MM.1S (cell line): ENCODE results near the gene DMPK.

Source experiments
- DNase-seq: peaks from one replicate; pipeline ENCODE4 v3.0.0-alpha.2; 2015
- H2AFZ ChIP-seq: fragments of 300-600 bp; sonication (generic); 2 replicates; pipeline ENCODE4 v1.6.0; 2016; ENCODE audit warnings: antibody characterized with exemption, low read length
- H3F3A ChIP-seq: fragments of 300-600 bp; sonication (generic); 2 replicates; pipeline ENCODE4 v1.6.1; 2016; ENCODE audit warnings: mild to moderate bottlenecking, antibody characterized with exemption, low read length, moderate library complexity, mixed read lengths; ENCODE audit not compliant: insufficient read depth
- H3K27ac ChIP-seq: fragments of 300-600 bp; sonication (generic); 2 replicates; pipeline ENCODE4 v1.5.1; 2016; ENCODE audit warnings: mild to moderate bottlenecking, low read length
- H3K27me3 ChIP-seq: fragments of 300-600 bp; sonication (generic); replicated peaks from 2 replicates; pipeline ENCODE4 v1.6.0; 2016; ENCODE audit warnings: low read length; ENCODE audit not compliant: insufficient read depth
- H3K36me3 ChIP-seq: fragments of 300-600 bp; sonication (generic); replicated peaks from 2 replicates; pipeline ENCODE4 v1.6.1; 2016; ENCODE audit warnings: mild to moderate bottlenecking, low read length, mixed read lengths; ENCODE audit not compliant: insufficient read depth
- H3K4me1 ChIP-seq: fragments of 300-600 bp; sonication (generic); 2 replicates; pipeline ENCODE4 v1.6.1; 2016; ENCODE audit warnings: low read length, mixed read lengths
- H3K4me2 ChIP-seq: fragments of 300-600 bp; sonication (generic); 2 replicates; pipeline ENCODE4 v1.6.0; 2016; ENCODE audit warnings: low read depth, low read length
- H3K4me3 ChIP-seq: fragments of 300-600 bp; sonication (generic); 2 replicates; pipeline ENCODE4 v1.5.1; 2016; ENCODE audit warnings: low read length, mixed read lengths
- H3K79me2 ChIP-seq: fragments of 300-600 bp; sonication (generic); 2 replicates; pipeline ENCODE4 v1.6.1; 2016; ENCODE audit warnings: mixed run types, low read length, mixed read lengths
- H3K9ac ChIP-seq: fragments of 300-600 bp; sonication (generic); 2 replicates; pipeline ENCODE4 v1.6.1; 2016; ENCODE audit warnings: low read length, mixed read lengths
- H3K9me2 ChIP-seq: fragments of 300-600 bp; sonication (generic); replicated peaks from 2 replicates; pipeline ENCODE4 v1.6.1; 2016; ENCODE audit warnings: mild to moderate bottlenecking, low read length, mixed read lengths; ENCODE audit not compliant: insufficient read depth
- H3K9me3 ChIP-seq: fragments of 300-600 bp; sonication (generic); replicated peaks from 2 replicates; pipeline ENCODE4 v1.6.1; 2016; ENCODE audit warnings: mild to moderate bottlenecking, low read length, mixed read lengths; ENCODE audit not compliant: insufficient read depth
- H4K20me1 ChIP-seq: fragments of 300-600 bp; sonication (generic); 2 replicates; pipeline ENCODE4 v1.6.1; 2016; ENCODE audit warnings: mild to moderate bottlenecking, low read length, moderate library complexity, mixed read lengths; ENCODE audit not compliant: insufficient read depth
- EZH2 ChIP-seq: fragments of 300-600 bp; sonication (generic); optimal IDR thresholded peaks from 2 replicates; pipeline ENCODE3; 2017; ENCODE audit warnings: low read depth, mild to moderate bottlenecking, antibody characterized with exemption, low read length, mixed read lengths
- EZH2phosphoT487 ChIP-seq: fragments of 300-600 bp; sonication (generic); IDR thresholded peaks from 2 replicates; pipeline ENCODE4 v1.6.1; 2018; ENCODE audit warnings: antibody characterized with exemption, low read length
- TF ChIP-seq, protein P1 (sequence below): fragments of 300-600 bp; sonication (generic); IDR thresholded peaks from 2 replicates; pipeline ENCODE4 v1.5.1; 2016; ENCODE audit warnings: antibody characterized with exemption, low read length, mixed read lengths

DMPK gene

DNA sequence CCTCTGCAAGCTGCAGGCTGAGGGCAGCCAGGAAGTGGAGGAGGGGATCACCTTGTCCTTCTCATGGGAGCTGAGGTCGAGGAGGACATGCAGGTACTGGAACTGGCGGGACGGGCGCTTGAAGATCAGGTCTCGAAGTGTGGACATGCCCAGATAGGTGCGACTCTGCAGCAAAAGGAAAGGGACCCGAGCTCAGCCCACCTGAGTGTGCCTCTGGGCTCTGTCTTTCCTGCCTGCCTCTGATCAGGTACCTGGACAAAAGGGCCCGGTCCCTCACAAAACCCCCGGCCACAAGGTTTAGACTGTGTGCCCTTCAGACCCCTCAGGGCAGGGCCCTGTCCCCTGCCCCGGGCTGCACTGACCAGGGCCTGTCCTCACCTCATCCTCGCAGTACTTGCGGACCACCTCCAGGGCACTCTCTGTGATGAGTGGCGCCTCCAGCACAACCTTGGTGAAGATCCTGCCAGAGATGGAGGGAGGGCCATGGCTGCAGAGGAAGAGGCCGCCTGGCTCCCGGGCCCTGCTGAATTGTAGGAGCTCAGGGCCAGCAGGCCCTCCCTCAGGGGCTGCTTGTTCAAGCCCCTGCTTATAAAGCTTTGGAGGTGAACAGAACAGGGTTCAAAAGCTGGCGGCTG is 45.3 kb upstream of the DMPK start:
- Histone ChIP-seq H3K27me3 (no peaks in the 10 kb centered on the region), H3K9ac (no peak overlapping the region), H3K9me3 (no peaks in the 10 kb centered on the region), H3K4me3 (no peak overlapping the region), H3F3A (0 out of 2 replicates have a peak, but pooled peaks cover 6% of the 10 kb centered on the region), H3K36me3 (peaks cover 7% of the 10 kb centered on the region), H3K79me2 (no peaks in the 10 kb centered on the region), H3K9me2 (no peaks in the 10 kb centered on the region), H4K20me1 (no peaks in the 10 kb centered on the region), H2AFZ (no peak overlapping the region), H3K4me1 (peaks cover 12% of the 10 kb centered on the region), H3K27ac (no peak overlapping the region), H3K4me2 (no peak overlapping the region)
- TF ChIP-seq, protein P1, sequence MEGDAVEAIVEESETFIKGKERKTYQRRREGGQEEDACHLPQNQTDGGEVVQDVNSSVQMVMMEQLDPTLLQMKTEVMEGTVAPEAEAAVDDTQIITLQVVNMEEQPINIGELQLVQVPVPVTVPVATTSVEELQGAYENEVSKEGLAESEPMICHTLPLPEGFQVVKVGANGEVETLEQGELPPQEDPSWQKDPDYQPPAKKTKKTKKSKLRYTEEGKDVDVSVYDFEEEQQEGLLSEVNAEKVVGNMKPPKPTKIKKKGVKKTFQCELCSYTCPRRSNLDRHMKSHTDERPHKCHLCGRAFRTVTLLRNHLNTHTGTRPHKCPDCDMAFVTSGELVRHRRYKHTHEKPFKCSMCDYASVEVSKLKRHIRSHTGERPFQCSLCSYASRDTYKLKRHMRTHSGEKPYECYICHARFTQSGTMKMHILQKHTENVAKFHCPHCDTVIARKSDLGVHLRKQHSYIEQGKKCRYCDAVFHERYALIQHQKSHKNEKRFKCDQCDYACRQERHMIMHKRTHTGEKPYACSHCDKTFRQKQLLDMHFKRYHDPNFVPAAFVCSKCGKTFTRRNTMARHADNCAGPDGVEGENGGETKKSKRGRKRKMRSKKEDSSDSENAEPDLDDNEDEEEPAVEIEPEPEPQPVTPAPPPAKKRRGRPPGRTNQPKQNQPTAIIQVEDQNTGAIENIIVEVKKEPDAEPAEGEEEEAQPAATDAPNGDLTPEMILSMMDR = no peak
- TF ChIP-seq EZH2phosphoT487 = no peak
- no peak for TF ChIP-seq EZH2
- DNase-seq = no peak

DNA sequence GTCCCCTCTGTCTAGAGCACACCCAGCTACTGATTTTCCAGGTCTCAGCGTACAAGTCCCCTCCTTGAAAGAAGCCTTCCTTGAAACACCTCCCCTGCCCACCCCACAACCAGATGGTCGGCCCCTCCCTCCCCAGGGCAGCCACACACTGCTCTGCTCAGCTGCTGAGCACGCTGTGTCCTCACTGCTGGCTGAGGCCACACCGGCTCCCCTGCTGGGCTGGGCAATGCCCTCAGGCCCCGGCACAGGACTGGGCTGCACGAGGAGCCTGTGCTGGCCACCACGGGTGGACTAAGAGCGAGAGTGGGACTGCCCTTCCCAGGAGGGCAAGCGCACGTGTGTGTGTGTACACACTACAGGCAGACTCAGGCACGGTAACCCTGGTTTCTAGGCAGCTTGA is 44.6 kb upstream of the DMPK start:
- Histone ChIP-seq H3K4me3 (no peak overlapping the region), H3K9me2 (no peaks in the 10 kb centered on the region), H3K27me3 (no peaks in the 10 kb centered on the region), H2AFZ (no peak overlapping the region), H3K9me3 (no peaks in the 10 kb centered on the region), H3K4me1 (peaks cover 12% of the 10 kb centered on the region), H3K79me2 (no peaks in the 10 kb centered on the region), H3K4me2 (no peak overlapping the region), H3K27ac (no peak overlapping the region), H4K20me1 (no peaks in the 10 kb centered on the region), H3K9ac (no peak overlapping the region), H3F3A (0 out of 2 replicates have a peak, but pooled peaks cover 6% of the 10 kb centered on the region), H3K36me3 (peaks cover 7% of the 10 kb centered on the region)
- TF ChIP-seq EZH2 (no peak), EZH2phosphoT487 (no peak)
- TF ChIP-seq, protein P1 = no peak
- no peak for DNase-seq

DNA sequence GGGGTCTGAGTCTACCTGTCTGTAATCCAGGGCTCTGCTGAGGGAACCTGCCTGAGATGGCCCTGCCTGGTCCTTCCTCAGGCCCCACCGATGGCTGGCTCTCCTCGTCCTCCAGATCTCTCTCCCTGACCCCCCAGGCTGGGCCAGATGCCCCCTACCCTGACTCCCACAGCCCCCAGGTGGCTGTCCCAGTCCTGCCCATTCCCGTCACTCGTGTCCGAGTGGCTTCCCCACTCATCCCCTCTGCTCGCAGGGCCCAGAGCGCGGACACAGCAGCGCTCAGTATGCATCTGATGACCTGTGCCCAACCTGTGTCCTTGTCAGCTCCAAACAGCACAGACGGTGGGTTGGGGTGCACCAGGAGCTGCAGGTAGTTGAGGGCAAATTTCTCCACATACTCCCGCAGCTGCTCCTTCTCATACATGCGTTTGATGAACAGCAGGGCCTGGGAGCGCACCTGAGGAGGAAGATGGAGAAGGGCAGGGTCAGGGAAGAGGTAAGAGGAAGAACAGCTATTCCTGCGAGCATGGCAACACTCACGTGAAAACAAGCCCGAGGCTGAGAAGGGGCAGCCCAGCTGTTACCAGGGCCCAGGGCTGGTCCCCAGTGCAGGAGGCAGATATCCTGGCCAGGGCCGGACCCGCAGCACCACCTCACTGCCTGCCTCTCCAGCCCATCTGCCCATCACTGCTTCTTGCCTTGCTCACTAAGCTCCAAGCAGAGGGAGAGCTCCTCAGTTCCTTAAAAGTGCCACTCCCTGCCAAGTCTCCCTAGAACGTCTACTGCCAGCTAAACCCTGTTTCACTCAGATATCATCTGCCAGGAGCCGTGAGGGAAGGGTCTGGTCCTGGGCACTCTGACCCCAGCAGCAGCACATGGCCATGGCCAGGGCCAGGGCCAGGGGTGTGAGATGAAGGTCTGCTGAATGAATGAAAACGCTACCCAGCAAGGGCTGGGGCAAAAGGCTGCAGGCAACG is 43.9 kb upstream of the DMPK start:
- no peak overlapping the region for H2AFZ ChIP-seq
- no peak for DNase-seq
- peaks cover 7% of the 10 kb centered on the region for H3K36me3 ChIP-seq
- H3F3A ChIP-seq = 0 out of 2 replicates have a peak, but pooled peaks cover 6% of the 10 kb centered on the region
- no peaks in the 10 kb centered on the region for H4K20me1 ChIP-seq
- no peak overlapping the region for H3K9ac ChIP-seq
- peaks cover 12% of the 10 kb centered on the region for H3K4me1 ChIP-seq
- no peak overlapping the region for H3K27ac ChIP-seq
- H3K9me3 ChIP-seq = no peaks in the 10 kb centered on the region
- H3K9me2 ChIP-seq = no peaks in the 10 kb centered on the region
- H3K4me3 ChIP-seq = no peak overlapping the region
- H3K4me2 ChIP-seq = no peak overlapping the region
- TF ChIP-seq EZH2 (no peak), EZH2phosphoT487 (no peak)
- TF ChIP-seq, protein P1 = no peak
- no peaks in the 10 kb centered on the region for H3K27me3 ChIP-seq
- no peaks in the 10 kb centered on the region for H3K79me2 ChIP-seq
